B cell (primary cell): Measurements from ENCODE around the gene MKS1. TPM values are rescaled to one million over a fixed set of nuclear protein-coding genes. Genes with fewer than 3 reads are reported as not detected.

ENCODE experiments used
- ATAC-seq: fragments of 200-7000 bp; cut with Tn5 transposase; one replicate; pipeline ENCODE4 v1.10.0; 2021; ENCODE audit warnings: low read depth, mild to moderate bottlenecking, moderate number of reproducible peaks, moderate library complexity
- CTCF ChIA-PET: fragments of 350-600 bp; sonication (Branson Sonifier 250); formaldehyde crosslinking; loops from one replicate; lab custom pipeline; 2021; ENCODE audit warnings: antibody characterized with exemption, inconsistent platforms; lab: Charles Lee
- POLR2A ChIA-PET: fragments of 350-600 bp; sonication (Branson Sonifier 250); formaldehyde crosslinking; loops from one replicate; lab custom pipeline; 2021; ENCODE audit warnings: antibody characterized with exemption; lab: Charles Lee
- DNase-seq: peaks from one replicate; pipeline ENCODE4 v3.0.0; 2013
- H2AFZ ChIP-seq: 2 replicates; pipeline ENCODE4 v1.6.1; 2012; ENCODE audit warnings: mild to moderate bottlenecking, low read depth, low read length; ENCODE audit not compliant: insufficient read depth, poor library complexity, severe bottlenecking
- H3K27ac ChIP-seq, 2 donors: 1 replicate in 1 of 2; 2 replicates in 1 of 2; pipeline ENCODE4 v1.5.1; 2012 to 2013; ENCODE audit warnings: low read length in 2 of 2, mild to moderate bottlenecking in 2 of 2, moderate library complexity in 1 of 2
- H3K27me3 ChIP-seq, 4 experiments: fragments of 200-600 bp in 1 of 4; sonication (generic) in 1 of 4; replicated peaks in 1 of 4; 1 replicate in 2 of 4; 2 replicates in 2 of 4; pipeline versions ENCODE4 v1.6.1 to v1.7.0; 2013 to 2016; ENCODE audit warnings: low read length in 3 of 4, mild to moderate bottlenecking in 2 of 4, mixed read lengths in 1 of 4, moderate library complexity in 1 of 4; ENCODE audit not compliant: insufficient read depth in 4 of 4, control insufficient read depth in 3 of 4; ENCODE audit errors: control extremely low read depth in 1 of 4
- H3K36me3 ChIP-seq, 2 experiments: replicated peaks in 1 of 2; 1 replicate in 1 of 2; 2 replicates in 1 of 2; pipeline versions ENCODE4 v1.6.1 to v1.7.1; 2013; ENCODE audit warnings: low read length in 1 of 2; ENCODE audit not compliant: insufficient read depth in 2 of 2, control insufficient read depth in 1 of 2; ENCODE audit errors: control extremely low read depth in 1 of 2, extremely low read depth in 1 of 2
- H3K4me1 ChIP-seq, 2 donors: fragments of 200-600 bp in 1 of 2; sonication (generic) in 1 of 2; 1 replicate in 1 of 2; 2 replicates in 1 of 2; pipeline versions ENCODE4 v1.5.1 to v1.6.1; 2013 to 2017; ENCODE audit warnings: low read length in 2 of 2; ENCODE audit not compliant: control insufficient read depth in 2 of 2, insufficient read depth in 2 of 2
- H3K4me2 ChIP-seq: replicated peaks from 2 replicates; pipeline ENCODE3; 2012; ENCODE audit warnings: mild to moderate bottlenecking, low read depth, low read length; ENCODE audit not compliant: poor library complexity, severe bottlenecking
- H3K4me3 ChIP-seq, 5 experiments: fragments of 200-600 bp in 1 of 5; sonication (generic) in 1 of 5; 1 replicate in 3 of 5; 2 replicates in 2 of 5; pipeline versions ENCODE4 v1.5.1 to v1.7.0; 2011 to 2016; ENCODE audit warnings: low read length in 4 of 5, mild to moderate bottlenecking in 4 of 5, low read depth in 2 of 5, control low read depth in 1 of 5, moderate library complexity in 1 of 5; ENCODE audit not compliant: insufficient read depth in 1 of 5; ENCODE audit errors: control extremely low read depth in 1 of 5, extremely low read depth in 1 of 5
- H3K79me2 ChIP-seq: fragments of 200-600 bp; sonication (generic); one replicate; pipeline ENCODE4 v1.6.0; 2016; ENCODE audit warnings: low read length; ENCODE audit not compliant: control insufficient read depth, insufficient read depth
- H3K9ac ChIP-seq: fragments of 200-600 bp; sonication (generic); 2 replicates; pipeline ENCODE4 v1.6.1; 2017; ENCODE audit warnings: mild to moderate bottlenecking, low read length, moderate library complexity
- H3K9me3 ChIP-seq, 3 donors: one replicate each; pipeline versions ENCODE4 v1.6.1 to v1.7.1; 2013; ENCODE audit warnings: low read length in 2 of 3; ENCODE audit not compliant: control insufficient read depth in 2 of 3, insufficient read depth in 1 of 3; ENCODE audit errors: control extremely low read depth in 1 of 3
- H4K20me1 ChIP-seq: 2 replicates; pipeline ENCODE4 v1.6.0; 2012; ENCODE audit warnings: mild to moderate bottlenecking, low read length; ENCODE audit not compliant: insufficient read depth, control insufficient read depth, poor library complexity, severe bottlenecking
- H3K27ac Mint-ChIP-seq: one replicate; pipeline ENCODE4 v1.8.0; 2021; ENCODE audit warnings: mixed read lengths
- H3K27me3 Mint-ChIP-seq: one replicate; pipeline ENCODE4 v1.8.0; 2021; ENCODE audit warnings: mixed read lengths
- H3K4me1 Mint-ChIP-seq: one replicate; pipeline ENCODE4 v1.8.0; 2021; ENCODE audit warnings: mixed read lengths
- H3K4me3 Mint-ChIP-seq: one replicate; pipeline ENCODE4 v1.8.0; 2021; ENCODE audit warnings: mixed read lengths
- H3K9me3 Mint-ChIP-seq: one replicate; pipeline ENCODE4 v1.8.0; 2022; ENCODE audit warnings: mixed read lengths; ENCODE audit not compliant: insufficient read depth
- EZH2 ChIP-seq: IDR thresholded peaks from 2 replicates; pipeline ENCODE4 v1.6.1; 2012; ENCODE audit warnings: borderline replicate concordance, low read depth, mild to moderate bottlenecking, moderate library complexity, low read length; ENCODE audit not compliant: insufficient read depth, poor library complexity, severe bottlenecking
- WGBS: methylation state at CpG from one replicate; pipeline ENCODE4 v1.1.5; 2013; ENCODE audit warnings: missing lambda C conversion rate; ENCODE audit not compliant: insufficient coverage; 5-methylcytosine and 5-hydroxymethylcytosine counted together
- intact Hi-C: fragments of 100-400 bp; cut with micrococcal nuclease; formaldehyde crosslinking; loops from one replicate; pipeline ENCODE4 v1.10.0; 2022
- polyA plus RNA-seq: library from polyadenylated mRNA; depleted of rRNA; stranded (reverse); fragments of >200 nt; gene quantifications from 2 replicates; pipeline ENCODE4 v1.2.3, GENCODE V29; 2012
- total RNA-seq, 2 donors: library from RNA; stranded (reverse); fragments of 120-200 nt in 1 of 2; gene quantifications; 1 replicate in 1 of 2; 2 replicates in 1 of 2; pipeline versions ENCODE4 v1.2.3 to v1.2.4, GENCODE V29; 2013 to 2022
- TF ChIP-seq, protein P1 (sequence below): fragments of 200-600 bp; IDR thresholded peaks from one replicate; pipeline ENCODE4 v1.8.0; 2022; ENCODE audit warnings: antibody characterized with exemption, mild to moderate bottlenecking

Gene MKS1
- total and polyA plus RNA-seq, 2 donors (not counting 1 experiment from before 2014, with no cell fraction given), result 8.3 to 19.6 TPM

DNA sequence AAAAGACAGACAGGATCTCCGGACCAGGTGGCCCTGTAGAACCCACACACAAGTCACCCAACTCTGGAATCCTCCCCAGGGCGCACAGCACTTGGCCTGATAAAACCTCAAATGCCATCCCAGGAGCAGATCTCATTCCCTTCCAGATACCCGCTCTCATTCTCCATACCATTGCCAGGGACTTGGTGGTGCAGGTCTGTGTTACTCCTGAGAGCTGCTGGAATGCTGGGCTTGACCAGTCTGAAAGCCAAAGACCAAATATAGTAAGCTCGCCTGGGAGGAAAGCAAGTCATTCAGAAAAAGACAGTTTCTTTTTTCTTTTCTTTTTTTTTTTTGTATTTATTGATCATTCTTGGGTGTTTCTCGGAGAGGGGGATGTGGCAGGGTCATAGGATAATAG is 10.7 kb downstream of the MKS1 start:
- CTCF ChIA-PET, result interaction anchor here (0.9 kb wide), 1 partner anchor 227 kb away, joined by 3 read pairs; no protein-coding TSS in a partner anchor

GRCh38 chr17:58207451-58207850 is 11.6 kb downstream of the MKS1 start:
- POLR2A ChIA-PET, result no interaction called here
- Mint-ChIP-seq H3K4me1 (no peaks in the 10 kb centered on the region), H3K27ac (no peak overlapping the region), H3K9me3 (no peaks in the 10 kb centered on the region), H3K27me3 (no peaks in the 10 kb centered on the region), H3K4me3 (no peak overlapping the region)
- H4K20me1 ChIP-seq, result no peaks in the 10 kb centered on the region
- intact Hi-C loops, result no loop called here
- no peak overlapping the region for H3K9ac ChIP-seq
- H3K27me3 ChIP-seq, result no peaks in the 10 kb centered on the region
- H3K79me2 ChIP-seq, result no peaks in the 10 kb centered on the region
- no peak overlapping the region for H2AFZ ChIP-seq
- CTCF ChIA-PET, result interaction anchor here (0.6 to 0.9 kb wide), 2 partner anchors 15 to 228 kb away, joined by 3 read pairs; no protein-coding TSS in a partner anchor
- WGBS, result 94% methylated on average over 2 of the region's 3 CpGs
- no peak overlapping the region for H3K4me3 ChIP-seq
- TF ChIP-seq, protein P1, sequence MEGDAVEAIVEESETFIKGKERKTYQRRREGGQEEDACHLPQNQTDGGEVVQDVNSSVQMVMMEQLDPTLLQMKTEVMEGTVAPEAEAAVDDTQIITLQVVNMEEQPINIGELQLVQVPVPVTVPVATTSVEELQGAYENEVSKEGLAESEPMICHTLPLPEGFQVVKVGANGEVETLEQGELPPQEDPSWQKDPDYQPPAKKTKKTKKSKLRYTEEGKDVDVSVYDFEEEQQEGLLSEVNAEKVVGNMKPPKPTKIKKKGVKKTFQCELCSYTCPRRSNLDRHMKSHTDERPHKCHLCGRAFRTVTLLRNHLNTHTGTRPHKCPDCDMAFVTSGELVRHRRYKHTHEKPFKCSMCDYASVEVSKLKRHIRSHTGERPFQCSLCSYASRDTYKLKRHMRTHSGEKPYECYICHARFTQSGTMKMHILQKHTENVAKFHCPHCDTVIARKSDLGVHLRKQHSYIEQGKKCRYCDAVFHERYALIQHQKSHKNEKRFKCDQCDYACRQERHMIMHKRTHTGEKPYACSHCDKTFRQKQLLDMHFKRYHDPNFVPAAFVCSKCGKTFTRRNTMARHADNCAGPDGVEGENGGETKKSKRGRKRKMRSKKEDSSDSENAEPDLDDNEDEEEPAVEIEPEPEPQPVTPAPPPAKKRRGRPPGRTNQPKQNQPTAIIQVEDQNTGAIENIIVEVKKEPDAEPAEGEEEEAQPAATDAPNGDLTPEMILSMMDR, result no peak
- no peak for TF ChIP-seq EZH2
- ATAC-seq, result no peak
- H3K4me2 ChIP-seq, result no peak overlapping the region
- H3K4me1 ChIP-seq, result no peaks in the 10 kb centered on the region
- H3K9me3 ChIP-seq, result no peaks in the 10 kb centered on the region
- H3K36me3 ChIP-seq, result peaks cover 0 to 6% of the 10 kb centered on the region in 2 experiments
- H3K27ac ChIP-seq, result no peak overlapping the region
- DNase-seq, result no peak

More for the DNA sequence above, 10.7 kb downstream of the MKS1 start:
- H3K27ac ChIP-seq, result no peak overlapping the region
- H3K9me3 Mint-ChIP-seq, result no peaks in the 10 kb centered on the region
- WGBS, result 100% methylated on average over 1 of the region's 5 CpGs
- H3K4me3 Mint-ChIP-seq, result no peak overlapping the region
- ATAC-seq (no peak), DNase-seq (no peak)
- H4K20me1 ChIP-seq, result no peaks in the 10 kb centered on the region
- H3K36me3 ChIP-seq, result peaks cover 0 to 6% of the 10 kb centered on the region in 2 experiments
- no peak overlapping the region for H3K9ac ChIP-seq
- POLR2A ChIA-PET, result no interaction called here
- no peaks in the 10 kb centered on the region for H3K4me1 Mint-ChIP-seq
- TF ChIP-seq, protein P1, result no peak
- no peak for TF ChIP-seq EZH2
- no peaks in the 10 kb centered on the region for H3K9me3 ChIP-seq
- no peaks in the 10 kb centered on the region for H3K4me1 ChIP-seq
- H3K4me2 ChIP-seq, result no peak overlapping the region
- no peaks in the 10 kb centered on the region for H3K79me2 ChIP-seq
- no peak overlapping the region for H2AFZ ChIP-seq
- no peak overlapping the region for H3K4me3 ChIP-seq
- H3K27me3 ChIP-seq, result no peaks in the 10 kb centered on the region
- H3K27me3 Mint-ChIP-seq, result no peaks in the 10 kb centered on the region
- intact Hi-C loops, result no loop called here
- no peak overlapping the region for H3K27ac Mint-ChIP-seq
